Caco-2 (cell line): Measurements from ENCODE around the gene NDEL1. TPM values are rescaled to one million over a fixed set of nuclear protein-coding genes. Genes with fewer than 3 reads are reported as not detected.

Experiments used
- BruUV-seq: library from RNA; stranded (reverse); fragments of 400-500 nt; replicated peaks from 2 replicates; lab custom pipeline; 2021; lab: Mats Ljungman, UMichigan
- CTCF ChIA-PET: fragments of 300-600 bp; sonication (Branson Sonifier 250); formaldehyde crosslinking; loops from one replicate; lab custom pipeline; 2022; ENCODE audit warnings: antibody characterized with exemption; lab: Charles Lee
- POLR2A ChIA-PET: fragments of 300-600 bp; sonication (Branson Sonifier 250); formaldehyde crosslinking; loops from one replicate; lab custom pipeline; 2022; ENCODE audit warnings: antibody characterized with exemption; lab: Charles Lee
- DNase-seq, 2 experiments: peaks; one replicate each; pipeline versions ENCODE4 v3.0.0 to v3.0.0-alpha.2; 2020 to 2022
- H3K27me3 ChIP-seq: replicated peaks from 2 replicates; pipeline ENCODE4 v1.6.0; 2011; ENCODE audit warnings: low read length; ENCODE audit not compliant: control insufficient read depth, insufficient read depth
- H3K36me3 ChIP-seq: 2 replicates; pipeline ENCODE4 v1.5.1; 2011; ENCODE audit warnings: low read length; ENCODE audit not compliant: control insufficient read depth, insufficient read depth
- H3K4me1 ChIP-seq: fragments of 250-450 bp; sonication (Bioruptor Pico); 2 replicates; pipeline ENCODE4 v1.5.1; 2020; ENCODE audit warnings: mild to moderate bottlenecking
- H3K4me3 ChIP-seq: 2 replicates; pipeline ENCODE4 v1.5.1; 2011; ENCODE audit warnings: low read depth, mild to moderate bottlenecking, control low read depth, low read length
- H3K9me3 ChIP-seq: fragments of 250-450 bp; sonication (Bioruptor Pico); 2 replicates; pipeline ENCODE4 v1.5.1; 2020; ENCODE audit warnings: mild to moderate bottlenecking, moderate library complexity
- H3K27ac Mint-ChIP-seq: one replicate; pipeline ENCODE4 v1.8.0; 2022; ENCODE audit warnings: mixed read lengths; ENCODE audit not compliant: unreplicated experiment
- H3K27me3 Mint-ChIP-seq: one replicate; pipeline ENCODE4 v1.8.0; 2022; ENCODE audit warnings: mixed read lengths; ENCODE audit not compliant: insufficient read depth, unreplicated experiment
- H3K36me3 Mint-ChIP-seq: one replicate; pipeline ENCODE4 v1.8.0; 2022; ENCODE audit warnings: mild to moderate bottlenecking, mixed read lengths; ENCODE audit not compliant: insufficient read depth, unreplicated experiment
- H3K4me1 Mint-ChIP-seq: one replicate; pipeline ENCODE4 v1.8.0; 2022; ENCODE audit warnings: low read depth, mixed read lengths; ENCODE audit not compliant: unreplicated experiment
- H3K4me3 Mint-ChIP-seq: one replicate; pipeline ENCODE4 v1.8.0; 2022; ENCODE audit warnings: mild to moderate bottlenecking, moderate library complexity, mixed read lengths; ENCODE audit not compliant: unreplicated experiment
- H3K9me3 Mint-ChIP-seq: one replicate; pipeline ENCODE4 v1.8.0; 2022; ENCODE audit warnings: mixed read lengths; ENCODE audit not compliant: unreplicated experiment
- intact Hi-C: fragments of 100-400 bp; cut with micrococcal nuclease; formaldehyde crosslinking; loops from one replicate; pipeline ENCODE4 v1.10.0; 2022; ENCODE audit not compliant: unreplicated experiment
- total RNA-seq: library from RNA; stranded (reverse); gene quantifications from 2 replicates; pipeline ENCODE4 v1.2.3, GENCODE V29; 2022
- TF ChIP-seq, protein P1 (sequence below), 2 experiments: fragments of 200-600 bp in 1 of 2; IDR thresholded peaks; 1 replicate in 1 of 2; 2 replicates in 1 of 2; pipeline versions ENCODE4 v1.5.1 to v1.8.0; 2011 to 2022; ENCODE audit warnings: antibody characterized with exemption in 1 of 2, control low read depth in 1 of 2, inconsistent platforms in 1 of 2, low read depth in 1 of 2, low read length in 1 of 2, mild to moderate bottlenecking in 1 of 2, moderate library complexity in 1 of 2; ENCODE audit not compliant: insufficient read depth in 1 of 2, severe bottlenecking in 1 of 2, unreplicated experiment in 1 of 2

Gene NDEL1
- total RNA-seq, 1 experiment from 2014 or later: 32.2 TPM

DNA sequence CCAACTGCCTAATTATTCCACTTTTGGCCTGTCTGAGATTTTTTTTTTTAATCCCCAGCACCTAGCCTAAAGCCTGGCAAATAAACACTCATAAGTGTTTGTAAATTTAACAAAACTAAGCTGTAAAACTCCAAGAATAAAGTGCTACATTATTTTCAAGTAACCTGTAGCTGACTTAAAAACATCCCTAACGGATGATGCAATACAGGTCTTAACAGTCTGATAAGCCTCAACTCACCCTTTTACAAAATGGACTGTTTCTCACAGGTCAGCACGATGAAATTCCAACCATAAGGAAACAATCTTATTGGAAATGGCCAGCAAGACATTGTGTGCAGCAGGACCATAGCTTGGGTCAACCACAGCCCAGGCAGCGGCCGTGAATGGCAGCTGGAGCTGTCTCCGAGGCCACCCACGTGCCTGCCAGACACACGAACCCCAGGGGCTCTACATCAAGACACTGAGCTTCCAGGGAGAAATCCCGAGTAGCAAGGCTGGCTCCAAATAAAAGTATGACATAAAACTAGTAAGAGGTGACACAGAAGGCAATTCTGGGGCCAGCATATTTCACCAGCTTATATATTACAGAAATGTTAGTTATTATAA is 58.9 kb downstream of the NDEL1 start:
- BruUV-seq: no TSS peak
- no peaks in the 10 kb centered on the region for H3K9me3 Mint-ChIP-seq
- no peaks in the 10 kb centered on the region for H3K27me3 Mint-ChIP-seq
- intact Hi-C loops: no loop called here
- Histone ChIP-seq H3K4me1 (no peaks in the 10 kb centered on the region), H3K36me3 (no peaks in the 10 kb centered on the region), H3K27me3 (no peaks in the 10 kb centered on the region), H3K9me3 (no peaks in the 10 kb centered on the region), H3K4me3 (no peak overlapping the region)
- CTCF ChIA-PET: no interaction called here
- DNase-seq: no peak
- H3K36me3 Mint-ChIP-seq: peaks cover 64% of the 10 kb centered on the region
- TF ChIP-seq, protein P1, sequence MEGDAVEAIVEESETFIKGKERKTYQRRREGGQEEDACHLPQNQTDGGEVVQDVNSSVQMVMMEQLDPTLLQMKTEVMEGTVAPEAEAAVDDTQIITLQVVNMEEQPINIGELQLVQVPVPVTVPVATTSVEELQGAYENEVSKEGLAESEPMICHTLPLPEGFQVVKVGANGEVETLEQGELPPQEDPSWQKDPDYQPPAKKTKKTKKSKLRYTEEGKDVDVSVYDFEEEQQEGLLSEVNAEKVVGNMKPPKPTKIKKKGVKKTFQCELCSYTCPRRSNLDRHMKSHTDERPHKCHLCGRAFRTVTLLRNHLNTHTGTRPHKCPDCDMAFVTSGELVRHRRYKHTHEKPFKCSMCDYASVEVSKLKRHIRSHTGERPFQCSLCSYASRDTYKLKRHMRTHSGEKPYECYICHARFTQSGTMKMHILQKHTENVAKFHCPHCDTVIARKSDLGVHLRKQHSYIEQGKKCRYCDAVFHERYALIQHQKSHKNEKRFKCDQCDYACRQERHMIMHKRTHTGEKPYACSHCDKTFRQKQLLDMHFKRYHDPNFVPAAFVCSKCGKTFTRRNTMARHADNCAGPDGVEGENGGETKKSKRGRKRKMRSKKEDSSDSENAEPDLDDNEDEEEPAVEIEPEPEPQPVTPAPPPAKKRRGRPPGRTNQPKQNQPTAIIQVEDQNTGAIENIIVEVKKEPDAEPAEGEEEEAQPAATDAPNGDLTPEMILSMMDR (IDR thresholded peaks at IDR 0.05; ENCODE audit: insufficient read depth in 1 of 2, low read depth in 1 of 2, low read length in 1 of 2, severe bottlenecking in 1 of 2, unreplicated experiment in 1 of 2): no peak
- no peak overlapping the region for H3K27ac Mint-ChIP-seq
- POLR2A ChIA-PET: no interaction called here
- H3K4me3 Mint-ChIP-seq: no peak overlapping the region
- no peaks in the 10 kb centered on the region for H3K4me1 Mint-ChIP-seq

DNA sequence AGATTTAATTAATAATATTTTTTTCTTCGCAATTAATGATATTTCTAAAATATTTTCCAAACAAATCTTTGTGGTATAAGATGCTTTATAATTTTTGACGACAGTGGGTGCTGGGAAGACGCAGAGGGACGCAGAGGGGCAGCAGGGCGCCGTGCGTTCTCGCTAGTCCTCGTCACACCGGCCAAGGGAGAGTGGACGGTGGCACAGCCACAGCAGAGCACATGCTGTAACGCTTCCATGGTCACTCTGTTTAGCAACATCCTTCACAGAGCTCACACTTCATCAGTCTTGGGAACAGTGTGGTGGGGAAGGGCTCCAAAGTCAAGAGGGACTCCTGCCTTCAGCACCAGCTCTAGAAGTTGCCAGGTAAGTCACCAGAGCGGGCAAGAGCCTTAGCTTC is 60.4 kb downstream of the NDEL1 start:
- no peaks in the 10 kb centered on the region for H3K27me3 Mint-ChIP-seq
- TF ChIP-seq, protein P1 (IDR thresholded peaks at IDR 0.05; ENCODE audit: insufficient read depth in 1 of 2, low read depth in 1 of 2, low read length in 1 of 2, severe bottlenecking in 1 of 2, unreplicated experiment in 1 of 2): no peak
- no peaks in the 10 kb centered on the region for H3K9me3 Mint-ChIP-seq
- H3K27me3 ChIP-seq: no peaks in the 10 kb centered on the region
- H3K4me1 ChIP-seq: no peaks in the 10 kb centered on the region
- no TSS peak for BruUV-seq
- H3K4me3 Mint-ChIP-seq: no peak overlapping the region
- intact Hi-C loops: no loop called here
- no peak overlapping the region for H3K4me3 ChIP-seq
- peaks cover 63% of the 10 kb centered on the region for H3K36me3 Mint-ChIP-seq
- no peaks in the 10 kb centered on the region for H3K4me1 Mint-ChIP-seq
- no peaks in the 10 kb centered on the region for H3K9me3 ChIP-seq
- DNase-seq: no peak
- ChIA-PET POLR2A (no interaction called here), CTCF (no interaction called here)
- no peak overlapping the region for H3K27ac Mint-ChIP-seq
- no peaks in the 10 kb centered on the region for H3K36me3 ChIP-seq

DNA sequence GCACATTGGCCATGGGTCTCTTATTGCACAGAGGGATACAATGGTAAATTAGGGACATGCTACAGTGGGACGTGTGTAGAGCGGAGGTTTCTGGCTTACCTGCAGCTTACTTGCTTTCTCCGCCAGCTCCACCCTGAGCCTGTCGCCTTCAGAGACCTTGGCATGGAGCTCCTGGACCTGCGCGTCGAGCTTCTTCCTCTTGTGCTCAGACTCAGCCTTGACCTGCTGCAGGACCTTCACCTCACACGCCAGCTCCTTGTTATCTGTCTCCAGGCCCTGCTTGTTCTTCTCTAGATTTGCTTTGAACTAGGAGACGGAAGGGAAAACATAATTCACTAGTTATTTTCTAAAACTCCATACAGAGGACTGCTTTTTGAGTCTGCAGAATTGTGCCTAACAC is 63.5 kb downstream of the NDEL1 start:
- DNase-seq: no peak
- no peaks in the 10 kb centered on the region for H3K9me3 ChIP-seq
- TF ChIP-seq, protein P1 (IDR thresholded peaks at IDR 0.05; ENCODE audit: insufficient read depth in 1 of 2, low read depth in 1 of 2, low read length in 1 of 2, severe bottlenecking in 1 of 2, unreplicated experiment in 1 of 2): no peak
- H3K9me3 Mint-ChIP-seq: no peaks in the 10 kb centered on the region
- H3K4me3 ChIP-seq: no peak overlapping the region
- no peaks in the 10 kb centered on the region for H3K27me3 Mint-ChIP-seq
- no peaks in the 10 kb centered on the region for H3K4me1 Mint-ChIP-seq
- CTCF ChIA-PET: no interaction called here
- intact Hi-C loops: no loop called here
- POLR2A ChIA-PET: no interaction called here
- peaks cover 43% of the 10 kb centered on the region for H3K36me3 Mint-ChIP-seq
- no peak overlapping the region for H3K27ac Mint-ChIP-seq
- H3K4me1 ChIP-seq: no peaks in the 10 kb centered on the region
- H3K36me3 ChIP-seq: no peaks in the 10 kb centered on the region
- no TSS peak for BruUV-seq
- no peak overlapping the region for H3K4me3 Mint-ChIP-seq
- no peaks in the 10 kb centered on the region for H3K27me3 ChIP-seq
